ENCODE data around the gene DIAPH2.
"Not testable (repeated sequence)": the region's sequence is repeated elsewhere in the genome, so short reads cannot be mapped to it uniquely, and the experiment has no call there.

DIAPH2 gene

GRCh38 chrX:96684339-96685209 lies at the start of gene DIAPH2:
TSS of gene DIAPH2 (plus strand) at chrX:96684842.
- DNase-seq: peak; percentile 75

DNA sequence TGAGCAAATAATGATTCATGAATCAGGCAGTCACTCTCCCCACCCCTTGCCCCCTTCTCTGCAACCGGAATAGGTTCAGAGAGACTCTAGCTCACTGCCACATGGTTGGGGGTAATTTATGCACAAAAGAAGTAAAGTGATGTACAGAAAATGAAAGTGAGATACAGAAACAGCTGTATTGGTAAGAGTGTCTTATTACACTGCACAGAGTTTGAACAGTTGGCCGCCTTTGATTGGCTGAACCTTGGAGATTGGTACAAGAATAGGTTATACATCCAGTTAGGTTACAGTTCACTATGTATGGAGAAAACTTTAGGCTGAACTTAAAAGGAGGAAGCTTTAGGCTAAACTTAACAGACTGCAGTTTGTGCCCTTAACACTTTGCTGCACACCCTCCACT lies 34.6 kb upstream of the DIAPH2 start:
- DNase-seq: no peak

DNA sequence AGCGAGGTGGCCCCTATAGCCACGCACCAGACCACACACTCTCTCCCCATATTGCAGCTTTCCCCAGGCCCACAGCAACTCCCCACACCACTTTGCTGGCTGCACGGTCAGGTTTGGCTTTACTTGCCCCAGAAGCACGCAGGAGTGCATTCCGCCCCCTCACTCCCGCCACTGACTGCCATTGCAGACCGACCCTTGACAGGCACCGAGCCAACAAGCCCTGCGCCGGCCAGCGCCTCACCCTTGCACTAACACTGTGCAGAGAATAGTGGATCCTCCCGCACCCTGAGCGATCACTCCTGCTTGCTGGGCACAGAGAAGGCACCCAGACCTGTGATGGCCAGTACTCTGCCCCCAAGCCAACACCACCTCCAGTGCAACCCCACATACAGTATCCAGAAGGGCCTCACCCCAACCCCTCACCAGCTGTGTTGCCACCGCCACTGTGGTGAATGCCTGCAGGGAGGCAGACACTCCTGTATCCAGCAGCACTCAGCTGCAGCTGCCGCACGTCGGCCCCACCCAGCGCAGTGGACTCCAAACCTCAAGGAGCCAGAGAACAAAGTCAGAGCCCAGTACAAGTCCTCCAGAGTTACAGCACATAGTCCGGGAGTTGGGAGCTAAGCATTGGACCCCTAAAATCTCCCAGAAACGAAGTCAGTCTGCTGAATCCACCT lies 28.6 kb upstream of the DIAPH2 start:
- no peak for DNase-seq

DNA sequence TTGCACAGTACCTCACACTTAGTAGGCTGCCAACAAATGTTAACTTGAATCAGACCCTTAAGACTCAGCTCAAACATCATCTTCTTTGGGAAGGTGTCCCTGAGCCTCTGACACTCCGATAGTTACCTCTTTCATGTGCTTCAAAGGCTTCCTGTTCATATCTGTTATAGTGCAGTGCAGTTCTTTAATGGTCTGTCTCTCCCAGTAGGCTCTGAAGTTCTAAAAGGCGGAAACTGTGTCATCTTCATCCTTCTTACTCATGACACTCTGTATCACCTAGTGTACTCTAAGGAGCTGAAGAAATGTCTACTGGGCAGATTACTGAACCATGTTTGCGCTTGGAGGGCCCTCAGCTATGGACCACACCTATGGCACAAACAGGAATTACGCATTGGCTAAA lies 2.1 kb upstream of the DIAPH2 start:
- no peak for DNase-seq

DNA sequence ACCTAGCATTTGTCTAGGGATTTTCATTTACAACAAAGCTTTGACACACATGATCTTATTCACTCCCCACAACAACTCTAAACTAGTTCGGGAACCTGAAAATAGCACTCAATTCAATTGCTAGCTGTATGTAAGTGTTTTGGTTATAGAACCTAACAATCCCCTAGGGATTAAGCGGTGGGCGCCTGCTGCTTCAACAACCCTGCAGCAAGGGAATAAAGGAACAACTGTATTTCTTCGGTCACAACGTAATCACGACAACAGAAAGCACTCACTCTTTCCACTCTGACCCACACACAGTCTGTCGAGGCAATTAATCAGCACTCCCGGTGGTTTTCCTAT lies 674 bp upstream of the DIAPH2 start:
- DNase-seq: no peak

DNA sequence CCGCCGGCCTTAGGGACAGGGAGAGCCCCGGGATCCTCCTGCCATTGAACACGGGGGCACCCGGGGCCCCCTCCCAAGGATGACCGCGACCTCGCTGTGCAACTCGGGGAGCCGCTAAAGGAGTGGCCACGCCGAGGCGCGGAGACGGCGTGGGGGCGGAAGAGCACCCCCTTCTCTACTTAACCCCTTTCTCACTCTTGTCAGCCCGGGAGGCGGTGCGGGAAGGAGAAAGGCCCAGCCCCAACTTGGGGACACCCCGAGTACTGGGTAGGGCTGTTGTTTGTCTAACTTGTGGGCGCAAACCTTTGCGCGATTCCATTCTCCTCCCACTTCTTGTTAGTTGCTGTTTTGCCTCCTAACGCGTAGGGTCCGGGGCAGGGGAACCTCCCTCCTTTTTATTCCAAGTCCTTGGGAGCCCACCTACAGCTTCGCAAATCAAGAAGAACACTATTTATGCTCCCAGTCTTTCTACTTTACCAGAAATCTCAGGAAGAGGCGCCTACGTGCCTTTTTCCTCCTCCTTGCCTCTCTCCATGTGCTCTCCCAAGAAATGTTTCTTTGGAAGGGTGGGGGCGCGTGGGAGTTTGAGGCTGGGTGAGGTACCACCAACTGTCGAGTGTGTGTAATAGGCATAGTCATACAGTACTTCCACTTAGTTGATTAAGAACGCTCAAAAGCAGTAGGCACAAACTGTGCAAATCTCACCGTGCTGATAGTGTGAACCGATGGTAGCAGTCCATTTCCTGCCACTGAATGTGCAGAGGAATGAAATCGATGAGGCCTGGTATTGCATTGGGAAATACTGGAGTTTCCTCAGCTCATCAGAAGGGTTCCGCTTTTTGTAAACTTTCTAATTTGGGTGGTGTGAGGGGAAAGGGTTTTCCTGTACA lies 813 bp downstream of the DIAPH2 start:
- DNase-seq: peak; percentile 5

GRCh38 chrX:96687776-96688175 lies 3.1 kb downstream of the DIAPH2 start:
- no peak for DNase-seq

DNA sequence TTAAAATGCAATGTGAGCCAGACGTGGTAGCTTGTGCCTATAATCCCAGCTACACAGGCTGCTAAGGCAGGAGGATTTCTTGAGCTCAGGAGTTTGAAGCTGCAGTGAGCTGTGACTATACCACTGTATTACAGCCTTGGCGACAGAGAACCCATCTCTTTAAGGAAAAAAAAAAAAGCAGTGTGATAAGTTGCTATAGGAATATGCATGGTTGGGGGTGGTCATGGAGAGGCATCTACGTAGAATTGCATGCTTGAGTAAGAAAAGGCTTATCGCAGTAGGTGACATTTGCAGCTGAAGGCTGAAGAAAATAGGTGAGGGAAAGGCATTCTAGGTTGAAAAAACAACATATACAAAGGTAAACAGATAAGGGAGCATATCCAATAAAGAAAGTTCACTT lies 4.1 kb downstream of the DIAPH2 start:
- DNase-seq: no peak

- no peak for DNase-seq
These were observed 5.3 kb downstream of the DIAPH2 start for GRCh38 chrX:96689991-96690390.

GRCh38 chrX:96692454-96692853 lies 7.8 kb downstream of the DIAPH2 start:
- DNase-seq: no peak

- no peak for DNase-seq
These were observed 8.2 kb downstream of the DIAPH2 start for GRCh38 chrX:96692890-96693289.

DNA sequence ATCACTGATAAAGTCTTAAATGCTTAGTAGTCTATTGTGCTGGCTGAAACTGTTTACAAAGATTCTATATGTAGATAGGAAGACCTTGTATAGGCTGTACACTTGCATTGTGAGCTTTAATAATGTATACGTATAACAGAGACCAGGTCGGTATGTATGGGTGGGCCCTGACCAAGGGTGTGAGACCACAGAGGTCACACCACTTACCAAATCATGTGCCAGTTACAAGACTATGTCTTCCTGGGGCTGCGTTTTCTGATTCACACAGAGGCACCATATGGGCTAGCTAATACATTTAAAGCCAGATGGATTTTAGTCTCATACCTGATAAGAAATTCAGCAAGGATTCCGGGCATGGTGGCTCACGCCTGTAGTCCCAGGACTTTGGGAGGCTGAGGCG lies 8.8 kb downstream of the DIAPH2 start:
- DNase-seq: no peak

DNA sequence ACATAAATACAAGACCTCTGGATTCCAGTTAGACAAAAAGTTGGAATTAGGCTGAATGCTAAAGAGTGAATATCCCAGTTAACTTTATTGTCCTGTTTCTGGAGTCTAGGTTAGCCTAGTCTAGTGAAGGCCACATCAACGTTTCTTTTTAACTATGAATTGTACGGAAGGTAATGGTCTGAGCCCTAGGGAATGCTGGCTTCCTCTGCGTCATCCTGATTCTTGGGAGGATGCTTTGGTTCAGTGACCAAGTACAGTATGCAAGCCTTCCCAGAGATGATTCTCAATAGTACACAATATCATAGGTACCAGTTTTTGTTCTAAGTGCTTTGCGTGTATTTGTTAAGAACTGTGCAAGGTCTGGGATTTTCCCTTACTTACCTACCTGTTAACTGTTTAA lies 11.8 kb downstream of the DIAPH2 start:
- no peak for DNase-seq

GRCh38 chrX:96700625-96701024 lies 16.0 kb downstream of the DIAPH2 start:
- no peak for DNase-seq

GRCh38 chrX:96703379-96703778 lies 18.7 kb downstream of the DIAPH2 start:
- DNase-seq: no peak

GRCh38 chrX:96703816-96704215 lies 19.2 kb downstream of the DIAPH2 start:
- no peak for DNase-seq

DNA sequence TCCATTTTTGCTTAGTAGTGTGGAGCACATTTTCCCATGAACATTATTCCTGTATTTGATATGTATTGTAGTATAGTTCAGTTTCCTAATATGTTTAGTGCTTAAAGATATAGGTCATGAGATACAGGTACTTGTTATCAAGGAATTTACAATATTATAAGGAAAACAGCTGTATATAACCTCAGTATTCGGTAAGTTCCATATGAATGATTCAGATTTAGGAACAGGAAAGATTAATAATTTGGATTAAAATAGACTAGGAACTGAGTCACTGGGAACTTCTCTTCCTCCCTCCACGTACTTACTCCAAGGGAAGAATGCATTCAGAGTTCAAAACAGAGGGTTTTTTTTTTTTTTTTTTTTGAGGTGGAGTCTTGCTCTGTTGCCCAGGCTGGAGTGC lies 20.0 kb downstream of the DIAPH2 start:
- DNase-seq: no peak

DNA sequence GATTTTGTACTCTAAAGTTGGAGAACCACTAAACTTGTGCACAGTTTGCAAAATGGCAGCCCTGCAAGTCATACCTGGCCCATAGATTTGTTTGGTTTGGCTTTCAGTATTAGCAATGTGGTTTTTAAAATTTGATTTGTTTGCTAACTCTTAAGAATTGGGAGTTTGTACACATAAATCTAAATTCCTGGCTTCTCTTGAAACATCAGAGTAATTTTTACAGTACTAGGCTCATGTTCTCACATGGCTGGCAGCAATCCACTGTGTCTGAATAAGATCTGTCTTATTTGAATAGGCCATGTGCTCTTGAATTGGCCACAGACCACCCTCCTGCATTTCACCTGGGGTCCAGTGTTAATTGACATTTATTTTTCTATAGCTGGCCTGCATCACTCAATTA lies 21.3 kb downstream of the DIAPH2 start:
- no peak for DNase-seq

DNA sequence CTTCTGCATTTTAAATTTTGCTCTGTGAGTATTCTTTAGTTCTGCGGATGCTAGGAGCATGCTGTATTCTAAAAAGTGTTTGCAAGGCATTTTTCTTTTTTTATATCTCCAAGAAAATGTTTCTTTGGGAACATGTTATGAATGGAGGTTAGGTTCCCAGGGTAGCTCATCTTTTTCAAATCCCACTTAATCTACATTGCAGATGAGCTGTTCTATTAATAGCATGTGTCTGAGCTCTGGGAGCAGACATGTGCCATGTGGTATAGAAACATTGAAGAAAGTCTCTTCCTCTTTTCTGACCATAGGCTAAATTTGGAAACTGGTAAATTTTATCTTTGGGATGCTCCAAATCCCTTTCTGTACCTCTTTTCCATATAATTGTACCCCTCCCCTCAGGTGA lies 23.2 kb downstream of the DIAPH2 start:
- no peak for DNase-seq

- no peak for DNase-seq
These were observed 25.4 kb downstream of the DIAPH2 start for GRCh38 chrX:96710031-96710430.

DNA sequence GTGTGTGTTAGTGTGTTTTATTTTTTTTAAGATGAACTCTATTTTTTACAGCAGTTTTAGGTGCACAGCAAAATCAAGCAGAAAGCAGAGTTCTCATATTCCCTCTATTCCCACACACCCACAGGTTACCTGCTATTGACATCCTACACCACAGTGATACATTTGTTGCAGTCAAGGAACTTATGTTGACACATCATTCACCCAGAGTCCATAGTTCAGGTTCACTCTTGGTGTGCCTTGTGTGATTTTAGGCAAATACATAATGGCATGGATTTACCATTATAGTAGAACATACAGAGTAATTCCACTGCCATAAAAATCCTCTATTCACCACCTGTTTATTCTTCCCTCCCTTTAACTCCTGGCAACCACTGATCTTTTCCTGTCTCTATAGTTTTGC lies 28.7 kb downstream of the DIAPH2 start:
- DNase-seq: no peak

DNA sequence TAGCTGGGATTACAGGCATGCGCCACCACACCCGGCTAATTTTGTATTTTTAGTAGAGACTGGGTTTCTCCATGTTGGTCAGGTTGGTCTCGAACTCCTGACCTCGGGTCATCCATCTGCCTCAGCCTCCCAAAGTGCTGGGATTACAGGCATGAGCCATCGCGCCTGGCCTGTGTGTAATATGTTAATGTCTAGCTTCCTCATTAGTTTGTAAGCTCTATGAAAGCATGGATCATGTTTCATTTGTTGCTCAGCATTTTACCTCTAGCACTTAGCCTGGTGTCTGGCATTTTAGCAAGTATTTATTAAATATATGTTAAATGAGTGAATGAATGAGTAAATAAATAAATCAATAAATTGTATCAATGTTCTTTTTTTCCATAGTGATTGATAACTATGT lies 29.8 kb downstream of the DIAPH2 start:
- DNase-seq: not testable (repeated sequence)

DNA sequence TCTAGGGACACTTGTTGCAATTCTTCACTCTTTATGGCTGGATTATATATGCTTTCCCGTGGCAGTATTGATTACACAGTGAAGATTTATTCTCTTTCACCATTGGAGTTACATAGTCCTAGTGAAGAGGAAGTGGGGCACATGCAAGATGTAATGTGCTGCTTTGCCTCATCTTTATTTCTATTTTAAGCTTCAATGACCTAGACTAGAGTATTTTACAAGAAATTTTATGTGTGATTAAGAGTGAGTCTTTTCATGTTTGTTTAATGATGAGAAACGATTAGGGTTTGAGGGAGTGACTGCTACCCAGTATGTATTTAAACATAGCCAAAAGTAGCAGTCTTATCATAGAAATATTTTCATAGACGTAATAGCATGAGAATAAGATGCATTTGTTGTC lies 30.8 kb downstream of the DIAPH2 start:
- DNase-seq: no peak
